ENCODE results near the gene BMP8A. TPM values are rescaled to one million over a fixed set of nuclear protein-coding genes. Genes with fewer than 3 reads are reported as not detected.

Gene BMP8A
- total and polyA plus RNA-seq, 2 of the 8 experiments (the other 6 are each of a cell fraction or from before 2014, with no cell fraction given) = 0.38 to 0.43 TPM

DNA sequence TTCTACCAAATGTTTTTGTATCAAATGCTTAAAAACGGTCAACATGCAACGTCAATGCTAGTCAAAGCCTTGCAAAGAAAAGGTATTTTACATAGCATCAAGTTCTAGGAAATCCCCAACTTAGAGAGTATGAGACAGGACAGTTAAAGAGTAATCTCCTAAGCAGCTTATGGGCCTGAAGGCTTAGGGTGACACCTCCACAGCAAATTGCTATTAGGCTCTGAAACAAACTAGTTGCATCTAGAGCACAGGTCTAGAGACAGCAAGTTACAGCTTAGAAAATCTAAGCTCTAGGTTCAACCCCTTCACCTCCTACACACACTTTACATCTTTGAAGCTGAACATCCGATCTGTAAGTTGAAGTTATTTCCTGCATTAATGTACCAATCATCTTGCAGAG, 71.5 kb downstream of the BMP8A start:
- no peak overlapping the region for H2AK5ac ChIP-seq (ENCODE audit: low read depth, low read length)
- H2BK12ac ChIP-seq (ENCODE audit: low read depth, low read length) = no peak overlapping the region
- DNase-seq (ENCODE audit: low read depth in 1 of 2, low spot score in 2 of 2) (no peak), FAIRE-seq (no peak)
- no peak overlapping the region for H3K14ac ChIP-seq (ENCODE audit: insufficient read length)
- no peak overlapping the region for H2BK120ac ChIP-seq (replicated peaks; ENCODE audit: low read depth, low read length)
- H3K9me3 ChIP-seq (ENCODE audit: insufficient read depth in 2 of 2, low read depth in 1 of 2, low read length in 1 of 2) = no peaks in the 10 kb centered on the region
- no peak overlapping the region for H4K91ac ChIP-seq (replicated peaks; ENCODE audit: insufficient read length, low read length)
- H3K27ac ChIP-seq (ENCODE audit: low read depth, low read length) = no peak overlapping the region
- H3K79me1 ChIP-seq (ENCODE audit: low read depth, low read length) = no peaks in the 10 kb centered on the region; the same call in 1 of the 2 replicates
- H3K27me3 ChIP-seq (replicated peaks in 1 of 4; ENCODE audit: control insufficient read depth in 3 of 4, extremely low read depth in 1 of 4, insufficient read depth in 3 of 4, low read length in 3 of 4) = no peaks in the 10 kb centered on the region
- 0 out of 2 replicates have a peak, but pooled peaks cover 2% of the 10 kb centered on the region for H3K23me2 ChIP-seq (ENCODE audit: low read depth, low read length)
- no peak overlapping the region for H2BK5ac ChIP-seq (ENCODE audit: low read depth, low read length)
- peaks cover 55 to 79% (median 74%) of the 10 kb centered on the region in 4 experiments for H3K36me3 ChIP-seq (ENCODE audit: control insufficient read depth in 2 of 4, insufficient read depth in 4 of 4, low read length in 3 of 4)
- no peak overlapping the region for H3K23ac ChIP-seq (ENCODE audit: insufficient read length)
- no peak overlapping the region for H2BK15ac ChIP-seq (ENCODE audit: low read length)
- no peak overlapping the region for H3K4me3 ChIP-seq (ENCODE audit: extremely low read depth in 1 of 4, insufficient read depth in 2 of 4, low read depth in 3 of 4, low read length in 4 of 4)
- H3K4me1 ChIP-seq (replicated peaks in 1 of 4; ENCODE audit: control insufficient read depth in 3 of 4, insufficient read depth in 4 of 4, low read length in 3 of 4) = no peaks in the 10 kb centered on the region; a peak in 1 of 7 replicates
- no peak overlapping the region for H3K9ac ChIP-seq (replicated peaks in 1 of 4; ENCODE audit: extremely low read depth in 1 of 4, low read depth in 3 of 4, low read length in 3 of 4)
- WGBS, 2 experiments (ENCODE audit: extremely low coverage in 1 of 2, insufficient coverage in 1 of 2, insufficient read length in 1 of 2, insufficient replicate concordance in 2 of 2, low coverage in 1 of 2, low lambda C conversion rate in 2 of 2, missing lambda C conversion rate in 1 of 2) = 91% methylated on average over 3 of the region's 3 CpGs; no CpG with 5 or more reads in 1 of the 2 experiments
- no peak overlapping the region for H3K56ac ChIP-seq (replicated peaks; ENCODE audit: insufficient read length, low read depth, low read length)
- H4K5ac ChIP-seq (ENCODE audit: insufficient read length, low read depth, low read length) = no peak overlapping the region
- ChIA-PET CTCF (ENCODE audit: partially characterized antibody) (interaction anchor here (1.3 kb wide), 1 partner anchor 12 kb away, joined by 4 read pairs; no protein-coding TSS in a partner anchor), POLR2A (ENCODE audit: partially characterized antibody) (interaction anchor here (1.0 to 7.9 kb wide), 3 partner anchors 11 to 99 kb away, joined by 3 to 92 read pairs (median 3); no protein-coding TSS in a partner anchor)
- H3K4ac ChIP-seq (replicated peaks; ENCODE audit: insufficient read length, low read depth, low read length) = no peak overlapping the region
- H3K79me2 ChIP-seq (ENCODE audit: control insufficient read depth in 1 of 2, insufficient read depth in 2 of 2, low read length in 2 of 2) = 0 out of 4 replicates have a peak, but pooled peaks cover 0 to 4% of the 10 kb centered on the region in 2 experiments
- no peak overlapping the region for H3K4me2 ChIP-seq (ENCODE audit: insufficient read depth in 1 of 2, low read depth in 2 of 2, low read length in 2 of 2)
- H4K8ac ChIP-seq (ENCODE audit: extremely low read depth, insufficient read depth, low read length) = no peak overlapping the region
- peaks cover 8 to 24% of the 10 kb centered on the region in 2 experiments for H4K20me1 ChIP-seq (replicated peaks in 1 of 2; ENCODE audit: control insufficient read depth in 1 of 2, insufficient read depth in 2 of 2, low read length in 2 of 2)
- no peak overlapping the region for H2BK20ac ChIP-seq (ENCODE audit: low read length)
- H3K18ac ChIP-seq (ENCODE audit: extremely low read depth, low read length) = no peak overlapping the region
- no peak overlapping the region for H2AFZ ChIP-seq (ENCODE audit: low read length)
- TF ChIP-seq TBP (IDR thresholded peaks at IDR 0.05; ENCODE audit: low read depth, low read length) = no peak
- no peak for TF ChIP-seq RAD21 (IDR thresholded peaks at IDR 0.05 in 1 of 2, conservative IDR thresholded peaks at IDR 0.05 in 1 of 2; ENCODE audit: low read depth in 2 of 2, low read length in 2 of 2)
- no peak for TF ChIP-seq CTBP2 (IDR thresholded peaks at IDR 0.05; ENCODE audit: borderline replicate concordance, insufficient read depth, insufficient read length, low read length)
- no peak for TF ChIP-seq KDM4A (IDR thresholded peaks at IDR 0.05; ENCODE audit: low read depth, low read length, severe bottlenecking)
- no peak for TF ChIP-seq SP4 (IDR thresholded peaks at IDR 0.05; ENCODE audit: low read length)
- no peak for TF ChIP-seq POLR2AphosphoS5 (IDR thresholded peaks at IDR 0.05; ENCODE audit: low read depth, low read length)
- TF ChIP-seq SP2 (IDR thresholded peaks at IDR 0.05; ENCODE audit: low read length) = no peak
- no peak for TF ChIP-seq HDAC6 (IDR thresholded peaks at IDR 0.05; ENCODE audit: low read depth, low read length)
- TF ChIP-seq SIX5 (IDR thresholded peaks at IDR 0.05; ENCODE audit: low read depth, low read length) = no peak

All from H1 (cell line).